IMR-90 (cell line): ENCODE measurements around the gene TAS2R42. TPM values are rescaled to one million over a fixed set of nuclear protein-coding genes. Genes with fewer than 3 reads are reported as not detected.

ENCODE experiments used
- ATAC-seq: fragments of 200-7000 bp; cut with Tn5 transposase; 2 replicates; pipeline ENCODE4 v1.9.1; 2020; ENCODE audit warnings: low read depth, mild to moderate bottlenecking, moderate library complexity
- BruUV-seq: library from RNA; stranded (reverse); fragments of 400-500 nt; replicated peaks from 2 replicates; lab custom pipeline; 2021; lab: Mats Ljungman, UMichigan
- CTCF ChIA-PET: fragments of 300-600 bp; formaldehyde crosslinking; extraction: SDS; loops from one replicate; lab custom pipeline; 2021; ENCODE audit warnings: antibody characterized with exemption; lab: Yijun Ruan, JAX
- POLR2A ChIA-PET: fragments of 300-600 bp; sonication (Branson Sonifier 250); formaldehyde crosslinking; loops from one replicate; lab custom pipeline; 2022; ENCODE audit warnings: antibody characterized with exemption; ENCODE audit not compliant: unreplicated experiment; lab: Charles Lee
- DNase-seq: peaks from one replicate; pipeline ENCODE4 v3.0.0; 2013
- H2AFZ ChIP-seq: replicated peaks from 2 replicates; pipeline ENCODE3; 2013; ENCODE audit warnings: low read length, mild to moderate bottlenecking; ENCODE audit not compliant: poor library complexity
- H2AK5ac ChIP-seq: 2 replicates; pipeline ENCODE4 v1.6.1; 2013; ENCODE audit warnings: low read depth, low read length, inconsistent platforms
- H2AK9ac ChIP-seq: replicated peaks from 2 replicates; pipeline ENCODE3; 2013; ENCODE audit warnings: mild to moderate bottlenecking, low read depth, low read length, moderate library complexity; ENCODE audit not compliant: poor library complexity
- H2BK120ac ChIP-seq: 2 replicates; pipeline ENCODE4 v1.6.1; 2013; ENCODE audit warnings: low read depth, low read length, inconsistent platforms
- H2BK15ac ChIP-seq: 3 replicates; pipeline ENCODE4 v1.6.1; 2013; ENCODE audit warnings: low read depth, low read length, inconsistent platforms
- H2BK20ac ChIP-seq: 2 replicates; pipeline ENCODE4 v1.6.1; 2013; ENCODE audit warnings: low read depth, mild to moderate bottlenecking, inconsistent platforms, low read length, moderate library complexity
- H2BK5ac ChIP-seq: 2 replicates; pipeline ENCODE4 v1.6.1; 2013; ENCODE audit warnings: mild to moderate bottlenecking, low read depth, low read length, inconsistent platforms; ENCODE audit not compliant: poor library complexity, severe bottlenecking
- H3K14ac ChIP-seq: replicated peaks from 2 replicates; pipeline ENCODE4 v1.6.1; 2013; ENCODE audit warnings: low read depth, low read length, inconsistent platforms
- H3K18ac ChIP-seq: 2 replicates; pipeline ENCODE4 v1.6.1; 2013; ENCODE audit warnings: low read depth, low read length, control low read depth
- H3K23ac ChIP-seq: 2 replicates; pipeline ENCODE4 v1.6.1; 2013; ENCODE audit warnings: low read depth, low read length, inconsistent platforms
- H3K27ac ChIP-seq: 2 replicates; pipeline ENCODE4 v1.5.1; 2013; ENCODE audit warnings: mild to moderate bottlenecking, control low read depth, low read length; ENCODE audit not compliant: insufficient read depth
- H3K27me3 ChIP-seq: 2 replicates; pipeline ENCODE4 v1.6.1; 2013; ENCODE audit warnings: low read length; ENCODE audit not compliant: control insufficient read depth, insufficient read depth
- H3K36me3 ChIP-seq: 2 replicates; pipeline ENCODE4 v1.6.1; 2013; ENCODE audit warnings: low read length, mixed read lengths; ENCODE audit not compliant: control insufficient read depth, insufficient read depth
- H3K4ac ChIP-seq: 2 replicates; pipeline ENCODE4 v1.6.1; 2013; ENCODE audit warnings: low read depth, low read length, inconsistent platforms
- H3K4me1 ChIP-seq: 2 replicates; pipeline ENCODE4 v1.6.1; 2013; ENCODE audit warnings: low read length, mixed read lengths; ENCODE audit not compliant: control insufficient read depth, insufficient read depth
- H3K4me2 ChIP-seq: 2 replicates; pipeline ENCODE4 v1.6.1; 2013; ENCODE audit warnings: low read depth, mild to moderate bottlenecking, control low read depth, low read length, moderate library complexity
- H3K4me3 ChIP-seq: 2 replicates; pipeline ENCODE4 v1.5.1; 2013; ENCODE audit warnings: low read depth, mild to moderate bottlenecking, control low read depth, low read length, moderate library complexity; ENCODE audit not compliant: insufficient read depth
- H3K56ac ChIP-seq: 2 replicates; pipeline ENCODE4 v1.6.1; 2013; ENCODE audit warnings: low read length, inconsistent platforms; ENCODE audit not compliant: insufficient read depth; ENCODE audit errors: extremely low read depth
- H3K79me1 ChIP-seq, 2 experiments: 2 replicates each; pipeline ENCODE4 v1.6.1; 2013; ENCODE audit warnings: low read length in 2 of 2, inconsistent platforms in 1 of 2, low read depth in 1 of 2
- H3K9ac ChIP-seq: 2 replicates; pipeline ENCODE4 v1.6.1; 2013; ENCODE audit warnings: low read depth, low read length, control low read depth
- H3K9me1 ChIP-seq: 2 replicates; pipeline ENCODE4 v1.6.1; 2013; ENCODE audit warnings: low read length, inconsistent platforms; ENCODE audit not compliant: insufficient read depth
- H3K9me3 ChIP-seq: 2 replicates; pipeline ENCODE4 v1.6.1; 2013; ENCODE audit warnings: low read length; ENCODE audit not compliant: control insufficient read depth, insufficient read depth
- H4K20me1 ChIP-seq: 2 replicates; pipeline ENCODE4 v1.6.1; 2013; ENCODE audit warnings: low read length, inconsistent platforms; ENCODE audit not compliant: insufficient read depth
- H4K5ac ChIP-seq: 2 replicates; pipeline ENCODE4 v1.6.1; 2013; ENCODE audit warnings: mild to moderate bottlenecking, low read depth, low read length, control low read depth
- H4K8ac ChIP-seq, 2 experiments: 2 replicates each; pipeline ENCODE4 v1.6.1; 2013; ENCODE audit warnings: low read depth in 2 of 2, low read length in 2 of 2, control low read depth in 1 of 2, inconsistent platforms in 1 of 2
- H4K91ac ChIP-seq: 2 replicates; pipeline ENCODE4 v1.6.1; 2013; ENCODE audit warnings: low read depth, low read length, inconsistent platforms; ENCODE audit not compliant: insufficient read depth
- BHLHE40 ChIP-seq: fragments of 150-350 bp; IDR thresholded peaks from 2 replicates; pipeline ENCODE4 v1.6.1; 2016; ENCODE audit warnings: mild to moderate bottlenecking, low read depth, low read length
- CEBPB ChIP-seq: IDR thresholded peaks from 2 replicates; pipeline ENCODE4 v1.6.1; 2012; ENCODE audit warnings: low read depth, low read length, improper control_type of control experiment
- CHD1 ChIP-seq: IDR thresholded peaks from 2 replicates; pipeline ENCODE4 v1.6.1; 2012; ENCODE audit warnings: low read depth, low read length, improper control_type of control experiment
- CTCF ChIP-seq: conservative IDR thresholded peaks from 2 replicates; pipeline ENCODE4 v1.5.1; 2012; ENCODE audit warnings: mild to moderate bottlenecking, low read depth, low read length, improper control_type of control experiment
- ELK1 ChIP-seq: fragments of 150-350 bp; IDR thresholded peaks from 2 replicates; pipeline ENCODE4 v1.6.1; 2016; ENCODE audit warnings: low read depth, mild to moderate bottlenecking, low read length, moderate library complexity, borderline replicate concordance
- FOS ChIP-seq: fragments of 150-350 bp; IDR thresholded peaks from 2 replicates; pipeline ENCODE4 v1.6.1; 2016; ENCODE audit warnings: low read depth, low read length
- MAFK ChIP-seq: IDR thresholded peaks from 2 replicates; pipeline ENCODE4 v1.6.1; 2012; ENCODE audit warnings: low read depth, low read length, improper control_type of control experiment
- MAZ ChIP-seq: IDR thresholded peaks from 2 replicates; pipeline ENCODE4 v1.6.1; 2012; ENCODE audit warnings: low read depth, mild to moderate bottlenecking, low read length, improper control_type of control experiment, moderate library complexity, borderline replicate concordance
- MXI1 ChIP-seq: IDR thresholded peaks from 2 replicates; pipeline ENCODE4 v1.6.1; 2012; ENCODE audit warnings: low read depth, mild to moderate bottlenecking, low read length, moderate library complexity, borderline replicate concordance
- NFE2L2 ChIP-seq: fragments of 150-350 bp; IDR thresholded peaks from 2 replicates; pipeline ENCODE4 v1.6.1; 2016; ENCODE audit warnings: low read depth, mild to moderate bottlenecking, low read length
- POLR2A ChIP-seq: IDR thresholded peaks from 2 replicates; pipeline ENCODE4 v1.6.1; 2012; ENCODE audit warnings: mild to moderate bottlenecking, low read depth, low read length
- RAD21 ChIP-seq: IDR thresholded peaks from 2 replicates; pipeline ENCODE4 v1.6.1; 2012; ENCODE audit warnings: low read length, improper control_type of control experiment
- RCOR1 ChIP-seq: IDR thresholded peaks from 2 replicates; pipeline ENCODE4 v1.6.1; 2012; ENCODE audit warnings: mild to moderate bottlenecking, low read length, improper control_type of control experiment; ENCODE audit not compliant: insufficient replicate concordance
- RFX5 ChIP-seq: IDR thresholded peaks from 2 replicates; pipeline ENCODE4 v1.8.0; 2012; ENCODE audit warnings: low read depth, mild to moderate bottlenecking, low read length, moderate library complexity
- SMC3 ChIP-seq: fragments of 150-350 bp; IDR thresholded peaks from 2 replicates; pipeline ENCODE4 v1.6.1; 2016; ENCODE audit warnings: low read depth, mild to moderate bottlenecking, antibody characterized with exemption, low read length, moderate library complexity
- USF2 ChIP-seq: fragments of 150-350 bp; IDR thresholded peaks from 2 replicates; pipeline ENCODE4 v1.6.1; 2017; ENCODE audit warnings: mild to moderate bottlenecking, antibody characterized with exemption, low read length, low read depth
- WGBS, 2 experiments: methylation state at CpG; one replicate each; pipeline versions ENCODE4 v1.1.5 to v1.1.7; 2013; ENCODE audit warnings: missing lambda C conversion rate in 2 of 2; ENCODE audit not compliant: insufficient read length in 1 of 2; ENCODE audit errors: extremely low coverage in 2 of 2; 5-methylcytosine and 5-hydroxymethylcytosine counted together
- dilution Hi-C: fragments of 300-500 bp; cut with HindIII; formaldehyde crosslinking; loops from one replicate; pipeline ENCODE4 v1.14.3; 2018; ENCODE audit warnings: low sequenced_read_pairs; ENCODE audit not compliant: unreplicated experiment
- in situ Hi-C: fragments of 300-500 bp; cut with MboI; formaldehyde crosslinking; loops from 3 replicates; pipeline ENCODE4 v1.14.3; 2019; ENCODE audit warnings: low sequenced_read_pairs, inconsistent platforms, mixed read lengths
- intact Hi-C: fragments of 100-400 bp; cut with micrococcal nuclease; formaldehyde crosslinking; loops from 2 replicates; pipeline ENCODE4 v1.10.0; 2022
- polyA plus RNA-seq, 3 experiments: library from polyadenylated mRNA; depleted of rRNA; stranded (reverse); fragments of >200 nt; gene quantifications; 2 replicates each; pipeline ENCODE4 v1.2.3, GENCODE V29; 2012; ENCODE audit warnings: low replicate concordance in 1 of 3
- total RNA-seq: library from RNA; depleted of rRNA; stranded (reverse); fragments of >200 nt; gene quantifications from 2 replicates; pipeline ENCODE4 v1.2.3, GENCODE V29; 2012

Gene TAS2R42
- total and polyA plus RNA-seq, 2 of the 4 experiments (the other 2 are of a cell fraction): not detected

- no TSS peak for BruUV-seq
- Histone ChIP-seq H3K79me1 (no peaks in the 10 kb centered on the region), H2BK120ac (no peak overlapping the region), H3K4ac (no peak overlapping the region), H4K8ac (no peak overlapping the region), H2AFZ (no peak overlapping the region), H2BK15ac (no peak overlapping the region), H3K9me3 (no peaks in the 10 kb centered on the region), H3K27ac (no peak overlapping the region), H3K18ac (no peak overlapping the region), H3K14ac (no peak overlapping the region), H2BK5ac (no peak overlapping the region), H3K4me2 (no peak overlapping the region), H3K56ac (no peak overlapping the region), H3K23ac (no peak overlapping the region), H2AK9ac (no peak overlapping the region), H2BK20ac (no peak overlapping the region), H2AK5ac (no peak overlapping the region), H3K4me1 (no peaks in the 10 kb centered on the region), H4K5ac (no peak overlapping the region), H3K36me3 (no peaks in the 10 kb centered on the region), H3K9ac (no peak overlapping the region), H4K91ac (no peak overlapping the region), H3K9me1 (no peaks in the 10 kb centered on the region), H4K20me1 (no peaks in the 10 kb centered on the region), H3K27me3 (peaks cover 2% of the 10 kb centered on the region; the same call in 1 of the 2 replicates), H3K4me3 (no peak overlapping the region)
- in situ Hi-C loops (loop anchor here (10.0 to 25.0 kb wide), 2 partner anchors 135 to 257 kb away; no protein-coding TSS in a partner anchor), dilution Hi-C loops (no loop called here), intact Hi-C loops (no loop called here)
- POLR2A ChIA-PET: no interaction called here
- ATAC-seq: no peak
- TF ChIP-seq MAZ (no peak), RAD21 (no peak), POLR2A (no peak), BHLHE40 (no peak), RCOR1 (no peak), CHD1 (no peak), FOS (no peak), CTCF (no peak), MXI1 (no peak), NFE2L2 (no peak), MAFK (no peak), CEBPB (no peak), ELK1 (no peak), SMC3 (no peak), USF2 (no peak), RFX5 (no peak)
- no peak for DNase-seq
- CTCF ChIA-PET: interaction anchor here (0.6 to 2.9 kb wide), 2 partner anchors 28 to 57 kb away, joined by 3 to 7 read pairs; partner anchors contain the start of gene SMIM10L1
- WGBS, 2 experiments: 71% methylated on average over 1 of the region's 4 CpGs; no CpG with 5 or more reads in 1 of the 2 experiments
Measured at GRCh38 chr12:11227373-11227772, 40.6 kb upstream of the TAS2R42 start.
